GM18505 (cell line): ENCODE data around the gene PANX3.

ENCODE experiments used
- ATAC-seq: cut with Tn5 transposase; IDR thresholded peaks from one replicate; pipeline ENCODE4 v1.9.1; 2021; ENCODE audit not compliant: unreplicated experiment
- POLR2A ChIP-seq: IDR thresholded peaks from 4 replicates; pipeline ENCODE4 v1.6.1; 2011; ENCODE audit warnings: borderline replicate concordance; ENCODE audit not compliant: insufficient read depth, insufficient read length; ENCODE audit errors: extremely low read depth

Gene PANX3

GRCh38 chr11:124611064-124611463 is at the start of gene PANX3:
PANX3 (plus strand) TSS chr11:124611428; CDS start chr11:124611557, 129 bp downstream.
- ATAC-seq: no peak
- TF ChIP-seq POLR2A: no peak

GRCh38 chr11:124569697-124570096 is 41.5 kb upstream of the PANX3 start, which contains the start of gene OR8A1:
OR8A1 (plus strand) TSS chr11:124569997; CDS start chr11:124570120, 123 bp downstream.
- TF ChIP-seq POLR2A: no peak
- no peak for ATAC-seq

DNA sequence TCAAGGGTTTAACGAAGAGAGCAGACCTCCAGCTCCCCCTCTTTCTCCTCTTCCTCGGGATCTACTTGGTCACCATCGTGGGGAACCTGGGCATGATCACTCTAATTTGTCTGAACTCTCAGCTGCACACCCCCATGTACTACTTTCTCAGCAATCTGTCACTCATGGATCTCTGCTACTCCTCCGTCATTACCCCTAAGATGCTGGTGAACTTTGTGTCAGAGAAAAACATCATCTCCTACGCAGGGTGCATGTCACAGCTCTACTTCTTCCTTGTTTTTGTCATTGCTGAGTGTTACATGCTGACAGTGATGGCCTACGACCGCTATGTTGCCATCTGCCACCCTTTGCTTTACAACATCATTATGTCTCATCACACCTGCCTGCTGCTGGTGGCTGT is 41.1 kb upstream of the PANX3 start:
- no peak for TF ChIP-seq POLR2A
- no peak for ATAC-seq

DNA sequence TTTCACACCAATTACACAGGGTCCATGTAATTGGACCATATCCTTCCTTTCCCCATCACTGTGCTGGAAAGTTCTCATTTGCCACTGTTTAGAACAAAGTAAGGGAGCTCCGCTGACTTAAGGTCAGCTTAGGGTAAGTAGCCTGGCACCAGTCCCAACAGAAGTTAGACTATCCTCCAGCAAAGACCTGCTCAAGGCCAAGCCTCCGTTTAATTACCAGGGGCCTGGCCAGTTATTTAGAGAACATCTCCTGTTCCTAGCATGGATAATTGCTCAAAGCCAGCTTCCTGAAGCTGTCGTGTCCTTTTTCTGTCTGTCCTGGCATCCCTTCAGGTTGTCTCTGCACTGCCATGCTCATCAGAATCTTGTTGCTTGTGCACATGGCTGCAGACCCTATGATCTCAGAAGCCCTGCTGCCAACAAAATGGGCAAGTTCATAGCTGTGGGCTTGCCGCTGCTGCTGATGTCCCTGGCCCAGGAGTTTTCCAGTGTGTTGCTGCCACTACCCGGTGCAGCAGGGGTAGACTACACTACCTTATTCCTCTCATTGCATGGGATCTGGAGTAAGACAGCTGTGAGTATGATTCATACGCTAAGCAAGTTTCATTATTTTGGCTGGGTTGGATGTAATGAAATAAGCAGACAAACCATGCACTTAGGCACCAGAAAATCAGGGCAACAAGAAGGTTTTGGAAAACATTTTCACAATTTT is 33.4 kb upstream of the PANX3 start:
- no peak for ATAC-seq
- TF ChIP-seq POLR2A: no peak

DNA sequence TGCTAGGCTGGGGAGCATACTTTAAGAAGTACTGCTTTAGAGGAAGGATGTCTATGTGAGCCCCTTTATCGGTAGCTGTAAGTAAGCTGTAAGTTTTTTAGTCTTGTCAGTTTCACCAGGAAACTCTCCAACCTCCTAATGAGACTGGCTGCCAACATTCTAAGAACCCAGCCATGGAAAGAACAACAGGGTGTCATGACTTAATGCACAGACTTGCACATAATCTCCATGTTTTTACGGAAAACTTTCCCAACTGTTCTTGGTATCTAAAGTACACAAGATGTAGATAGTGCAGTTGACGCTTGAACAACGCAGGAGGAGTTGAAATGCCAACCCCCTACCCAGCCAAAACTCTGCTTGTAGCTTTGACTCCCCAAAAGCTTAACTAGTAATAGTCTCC is 32.5 kb upstream of the PANX3 start:
- no peak for ATAC-seq
- no peak for TF ChIP-seq POLR2A

GRCh38 chr11:124581817-124582216 is 29.4 kb upstream of the PANX3 start:
- TF ChIP-seq POLR2A: no peak
- no peak for ATAC-seq

- ATAC-seq: no peak
- TF ChIP-seq POLR2A: no peak
These were observed 28.7 kb upstream of the PANX3 start for GRCh38 chr11:124582565-124582964.

DNA sequence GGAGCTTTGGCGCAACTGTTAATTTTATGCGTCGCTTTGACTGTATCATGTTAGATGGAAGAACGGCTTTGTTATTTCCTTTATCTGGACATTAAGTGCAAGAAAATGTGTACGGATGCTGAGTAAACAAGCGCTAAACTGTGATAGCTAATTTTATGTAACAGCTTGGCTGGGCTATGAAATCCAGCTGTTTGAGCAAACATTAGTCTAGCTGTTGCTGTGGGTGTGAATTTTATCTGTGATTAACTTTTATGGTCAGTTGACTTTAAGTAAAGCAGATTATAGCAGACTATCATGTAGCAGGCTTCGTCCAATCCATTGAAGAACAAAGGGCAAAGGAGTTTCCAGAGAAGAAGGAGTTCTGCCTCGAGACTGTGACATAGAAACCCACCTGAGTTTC is 27.4 kb upstream of the PANX3 start:
- no peak for ATAC-seq
- TF ChIP-seq POLR2A: no peak

- no peak for ATAC-seq
These were observed 26.4 kb upstream of the PANX3 start for GRCh38 chr11:124584681-124585372.

GRCh38 chr11:124586238-124586860 is 24.9 kb upstream of the PANX3 start:
- ATAC-seq: no peak

More at GRCh38 chr11:124584681-124585372, 26.4 kb upstream of the PANX3 start:
- TF ChIP-seq POLR2A: no peak

DNA sequence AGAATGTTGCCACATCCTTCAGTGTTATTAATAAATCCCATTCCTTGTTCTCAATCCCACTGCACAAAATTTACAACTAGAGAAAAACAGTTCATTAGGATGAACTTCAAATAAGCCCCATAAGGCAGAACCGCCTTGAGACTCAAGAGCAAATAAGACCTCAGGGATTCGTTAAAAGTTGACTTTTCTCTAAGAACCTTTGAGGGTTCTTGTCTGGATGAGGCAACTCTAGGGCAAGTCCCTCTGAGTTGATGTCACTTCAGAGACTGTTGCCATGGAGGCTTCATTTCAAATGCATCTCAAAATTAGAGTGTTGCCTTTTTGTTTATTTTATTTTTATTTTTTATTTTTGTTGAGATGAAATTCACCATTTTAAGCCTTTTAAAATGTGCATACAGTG is 19.8 kb upstream of the PANX3 start:
- TF ChIP-seq POLR2A: no peak
- ATAC-seq: no peak

More at GRCh38 chr11:124586238-124586860, 24.9 kb upstream of the PANX3 start:
- TF ChIP-seq POLR2A: no peak

DNA sequence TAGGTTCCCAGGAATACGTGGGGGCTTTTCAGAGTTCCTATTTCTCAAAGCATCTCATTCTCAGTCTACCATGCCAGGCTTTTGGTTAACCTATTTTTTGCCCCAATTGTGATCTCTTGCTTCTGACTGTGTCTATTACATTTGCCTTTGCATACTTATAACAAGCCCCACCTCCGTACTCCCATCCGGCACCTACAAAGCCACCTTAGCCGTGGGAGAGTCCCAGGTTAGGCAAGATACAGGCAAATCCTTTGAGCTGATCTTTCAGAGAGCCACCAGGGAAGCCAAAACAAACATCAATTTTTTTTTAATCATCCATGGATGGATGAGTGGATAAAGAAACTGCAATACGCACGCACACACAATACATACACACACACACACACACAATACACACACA is 18.6 kb upstream of the PANX3 start:
- ATAC-seq: no peak
- TF ChIP-seq POLR2A: no peak

DNA sequence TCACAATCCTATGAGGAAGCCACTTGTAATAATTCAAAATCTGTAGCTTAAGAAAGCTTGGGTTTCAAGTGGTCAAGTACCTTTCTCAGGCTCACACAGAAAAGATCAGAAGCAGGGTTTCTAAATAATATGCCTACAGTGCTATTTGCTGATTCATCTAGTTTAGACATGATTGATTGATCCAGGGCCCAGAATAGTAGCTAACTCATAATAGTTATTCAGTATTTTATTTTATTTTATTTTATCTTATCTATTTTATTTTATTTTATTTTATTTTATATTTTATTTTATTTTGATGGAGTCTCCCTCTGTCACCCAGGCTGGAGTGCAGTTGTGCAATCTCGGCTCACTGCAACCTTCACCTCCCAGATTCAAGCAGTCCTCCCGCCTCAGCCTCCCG is 15.9 kb upstream of the PANX3 start:
- no peak for ATAC-seq
- TF ChIP-seq POLR2A: no peak

GRCh38 chr11:124597626-124598025 is 13.6 kb upstream of the PANX3 start:
- TF ChIP-seq POLR2A: no peak
- no peak for ATAC-seq
